Esophagus squamous epithelium (tissue), 4 donors: ENCODE results near the gene CTNNA3.
"Not testable (repeated sequence)": the region's sequence is repeated elsewhere in the genome, so short reads cannot be mapped to it uniquely, and the experiment has no call there.

ENCODE experiments used
- CTCF ChIP-seq, 6 experiments: fragments of 450-650 bp in 4 of 6; fragments of 200-600 bp in 2 of 6; sonication (generic) in 2 of 6; IDR thresholded peaks; one replicate each; pipeline ENCODE4 v1.5.1; 2016 to 2019; ENCODE audit warnings: antibody characterized with exemption in 6 of 6, mild to moderate bottlenecking in 4 of 6, moderate library complexity in 4 of 6
- POLR2A ChIP-seq, 4 donors: fragments of 450-650 bp; IDR thresholded peaks; one replicate each; pipeline ENCODE4 v1.6.1; 2017; ENCODE audit warnings: antibody characterized with exemption in 4 of 4, mild to moderate bottlenecking in 4 of 4, moderate library complexity in 3 of 4

GRCh38 chr10:67716455-67716854, 20.5 kb upstream of the CTNNA3 start:
- TF ChIP-seq CTCF, POLR2A (IDR thresholded peaks at IDR 0.05): not testable (repeated sequence)
